ENCODE data around the gene HINT3.
"Not testable (repeated sequence)": the region's sequence is repeated elsewhere in the genome, so short reads cannot be mapped to it uniquely, and the experiment has no call there.

Gene HINT3

DNA sequence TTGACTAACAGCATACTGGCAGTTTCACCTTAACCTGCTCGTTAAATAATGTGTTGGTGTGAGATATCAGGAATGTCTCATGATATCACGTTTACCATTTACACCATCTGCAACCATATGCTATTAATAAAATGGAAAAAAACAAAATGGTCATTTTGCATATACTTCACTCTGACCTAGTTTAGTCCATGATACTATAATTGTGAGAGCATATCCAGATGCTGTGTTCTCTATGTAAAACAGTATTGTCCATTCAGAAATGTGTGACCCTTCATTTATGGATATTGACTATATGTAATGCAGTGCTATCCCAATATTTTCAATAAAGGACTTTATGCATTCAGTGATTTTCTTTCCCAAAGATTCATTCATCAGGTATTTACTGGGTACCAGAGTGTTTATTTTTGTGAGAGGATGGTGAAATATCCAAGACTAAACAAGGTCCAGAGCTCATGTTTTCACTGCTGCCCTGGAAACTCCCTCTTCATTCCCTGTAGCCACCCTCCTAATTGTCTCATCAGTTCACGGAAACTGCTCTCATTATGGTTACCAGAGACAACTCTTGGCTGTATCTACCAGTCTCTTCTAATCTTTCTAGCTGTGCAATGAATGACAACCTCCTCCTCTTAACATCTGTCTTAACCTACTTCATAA is 25.7 kb upstream of the HINT3 start:
- H3K4me1 Mint-ChIP-seq = peaks cover 9% of the 10 kb centered on the region
- no peaks in the 10 kb centered on the region for H3K9me3 Mint-ChIP-seq
- peaks cover 22% of the 10 kb centered on the region for H3K36me3 Mint-ChIP-seq
- H3K27me3 Mint-ChIP-seq = no peaks in the 10 kb centered on the region
- H3K4me3 Mint-ChIP-seq = no peak overlapping the region
- no peak overlapping the region for H3K27ac Mint-ChIP-seq

DNA sequence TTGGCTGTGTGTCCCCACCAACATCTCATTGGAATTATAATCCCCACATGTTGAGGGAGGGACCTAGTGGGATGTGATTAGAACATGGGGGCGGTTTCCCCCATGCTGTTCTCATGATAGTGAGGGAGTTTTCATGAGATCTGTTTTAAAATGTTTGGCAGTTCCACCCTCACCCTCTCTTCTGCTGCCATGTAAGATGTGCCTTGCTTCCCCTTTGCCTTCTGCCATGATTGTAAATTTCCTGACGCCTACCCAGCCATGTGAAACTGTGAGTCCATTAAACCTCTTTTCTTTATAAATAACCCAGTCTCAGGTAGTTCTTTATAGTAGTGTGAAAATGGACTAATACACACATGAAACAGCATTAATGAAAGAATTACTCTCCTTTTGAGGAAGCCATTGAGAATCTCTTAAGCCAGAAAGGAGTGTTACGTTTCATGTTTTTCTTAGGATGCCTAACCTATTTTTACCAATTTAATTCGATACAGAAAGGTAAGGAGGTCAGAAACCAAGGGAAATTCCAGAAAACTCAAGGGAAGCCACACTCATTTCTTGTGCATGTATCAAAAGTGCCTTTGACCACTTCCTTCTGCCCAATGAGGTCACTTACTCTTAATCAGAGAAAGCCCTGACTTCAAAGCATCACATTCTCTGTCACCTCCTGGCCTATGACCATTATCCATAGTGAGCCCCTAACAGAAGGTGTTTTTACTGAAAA is 24.7 kb upstream of the HINT3 start:
- Mint-ChIP-seq H3K4me1 (peaks cover 4% of the 10 kb centered on the region), H3K27ac (no peak overlapping the region), H3K9me3 (no peaks in the 10 kb centered on the region), H3K36me3 (peaks cover 20% of the 10 kb centered on the region), H3K27me3 (no peaks in the 10 kb centered on the region), H3K4me3 (no peak overlapping the region)

GRCh38 chr6:125932451-125932795 is 24.1 kb upstream of the HINT3 start:
- H3K4me1 Mint-ChIP-seq = peaks cover 4% of the 10 kb centered on the region
- no peak overlapping the region for H3K27ac Mint-ChIP-seq
- no peak overlapping the region for H3K4me3 Mint-ChIP-seq
- H3K9me3 Mint-ChIP-seq = no peaks in the 10 kb centered on the region
- peaks cover 20% of the 10 kb centered on the region for H3K36me3 Mint-ChIP-seq
- no peaks in the 10 kb centered on the region for H3K27me3 Mint-ChIP-seq

DNA sequence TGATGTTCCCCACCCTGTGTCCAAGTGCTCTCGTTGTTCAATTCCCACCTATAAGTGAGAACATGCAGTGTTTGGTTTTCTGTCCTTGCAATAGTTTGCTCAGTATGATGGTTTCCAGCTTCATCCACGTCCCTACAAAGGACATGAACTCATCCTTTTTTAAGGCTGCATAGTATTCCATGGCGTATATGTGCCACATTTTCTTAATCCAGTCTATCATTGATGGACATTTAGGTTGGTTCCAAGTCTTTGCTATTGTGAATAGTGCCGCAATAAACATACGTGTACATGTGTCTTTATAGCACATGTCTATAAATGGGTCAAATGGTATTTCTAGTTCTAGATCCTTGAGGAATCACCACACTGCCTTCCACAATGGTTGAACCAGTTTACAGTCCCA is 21.1 kb upstream of the HINT3 start:
- H3K4me3 Mint-ChIP-seq, H3K4me1 Mint-ChIP-seq, H3K27me3 Mint-ChIP-seq, H3K27ac Mint-ChIP-seq, H3K9me3 Mint-ChIP-seq, H3K36me3 Mint-ChIP-seq: not testable (repeated sequence)

DNA sequence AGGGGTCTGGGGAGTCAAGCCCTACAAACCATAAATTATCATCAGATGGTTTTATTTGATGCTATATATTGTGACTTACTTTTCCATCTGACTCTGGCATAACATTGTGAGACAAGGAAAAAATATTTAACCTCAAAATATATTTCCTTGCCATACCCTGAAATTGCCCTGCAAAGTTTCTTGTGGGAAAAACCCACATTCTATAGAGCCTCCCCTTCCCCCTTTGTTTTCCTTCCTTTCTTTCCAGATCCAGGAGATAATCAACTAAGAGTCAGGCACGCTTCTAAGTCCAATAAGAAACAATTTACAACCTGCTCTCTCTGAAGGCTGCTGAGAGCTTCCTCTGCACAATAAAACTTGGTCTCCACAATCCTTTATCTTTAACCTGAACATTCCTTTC is 17.5 kb upstream of the HINT3 start:
- Mint-ChIP-seq H3K27ac (no peak overlapping the region), H3K4me3 (no peak overlapping the region), H3K4me1 (peaks cover 4% of the 10 kb centered on the region)

GRCh38 chr6:125939791-125940190 is 16.8 kb upstream of the HINT3 start:
- Mint-ChIP-seq H3K27me3 (peaks cover 7% of the 10 kb centered on the region), H3K36me3 (no peaks in the 10 kb centered on the region), H3K9me3 (no peaks in the 10 kb centered on the region), H3K27ac (no peak overlapping the region), H3K4me3 (no peak overlapping the region), H3K4me1 (peaks cover 4% of the 10 kb centered on the region)

More for the DNA sequence above, 17.5 kb upstream of the HINT3 start:
- Mint-ChIP-seq H3K27me3 (peaks cover 7% of the 10 kb centered on the region), H3K9me3 (no peaks in the 10 kb centered on the region), H3K36me3 (no peaks in the 10 kb centered on the region)

DNA sequence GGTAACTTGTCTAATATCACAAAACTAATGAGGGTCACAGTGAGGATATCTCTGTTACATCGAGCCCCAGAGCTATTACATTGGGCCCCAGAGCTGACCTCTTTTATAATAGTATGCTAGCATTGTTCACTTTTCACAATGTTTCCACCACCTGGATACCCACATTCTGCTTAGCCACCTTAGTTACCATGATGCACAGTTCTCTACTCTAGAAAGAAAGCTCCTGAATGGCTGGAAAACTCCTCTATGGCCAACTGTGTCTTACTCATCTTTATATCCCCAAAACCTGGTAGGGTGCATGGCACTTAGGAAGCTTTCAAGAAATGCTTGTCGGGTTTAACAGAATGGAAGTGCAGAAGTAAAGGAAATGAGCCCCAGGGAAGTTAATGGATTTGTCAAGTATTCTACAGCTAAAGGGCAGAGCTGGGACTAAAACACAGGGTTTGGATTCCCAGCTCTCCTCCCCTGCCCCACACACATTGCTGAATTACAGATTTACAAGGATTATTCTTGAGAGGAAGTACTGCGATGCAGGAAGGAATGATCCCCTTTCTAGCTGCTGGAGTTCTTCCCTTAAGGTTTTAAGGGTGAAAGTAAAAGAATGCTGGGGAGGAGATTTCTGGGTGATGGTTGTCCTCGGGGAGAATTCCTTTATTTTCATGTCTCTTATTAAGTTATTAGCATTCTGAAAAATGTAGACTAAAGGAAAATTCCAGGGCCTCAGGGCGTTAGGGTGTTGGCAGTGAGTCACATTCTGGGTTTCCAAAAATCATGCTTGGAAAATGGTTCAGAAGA is 16.1 kb upstream of the HINT3 start:
- H3K4me3 Mint-ChIP-seq = no peak overlapping the region
- peaks cover 7% of the 10 kb centered on the region for H3K27me3 Mint-ChIP-seq
- H3K9me3 Mint-ChIP-seq = no peaks in the 10 kb centered on the region
- H3K27ac Mint-ChIP-seq = no peak overlapping the region
- peaks cover 4% of the 10 kb centered on the region for H3K4me1 Mint-ChIP-seq
- no peaks in the 10 kb centered on the region for H3K36me3 Mint-ChIP-seq

GRCh38 chr6:125942672-125943527 is 13.7 kb upstream of the HINT3 start:
- Mint-ChIP-seq H3K36me3 (no peaks in the 10 kb centered on the region), H3K27ac (no peak overlapping the region), H3K27me3 (peaks cover 7% of the 10 kb centered on the region), H3K9me3 (no peaks in the 10 kb centered on the region), H3K4me1 (peaks cover 4% of the 10 kb centered on the region), H3K4me3 (no peak overlapping the region)

GRCh38 chr6:125943528-125944433 is 12.8 kb upstream of the HINT3 start:
- H3K9me3 Mint-ChIP-seq = no peaks in the 10 kb centered on the region
- H3K4me3 Mint-ChIP-seq = no peak overlapping the region
- H3K27me3 Mint-ChIP-seq = peaks cover 7% of the 10 kb centered on the region
- no peaks in the 10 kb centered on the region for H3K36me3 Mint-ChIP-seq
- peaks cover 4% of the 10 kb centered on the region for H3K4me1 Mint-ChIP-seq
- no peak overlapping the region for H3K27ac Mint-ChIP-seq

- Mint-ChIP-seq H3K4me3 (no peak overlapping the region), H3K36me3 (no peaks in the 10 kb centered on the region), H3K9me3 (no peaks in the 10 kb centered on the region), H3K27ac (no peak overlapping the region), H3K27me3 (peaks cover 3% of the 10 kb centered on the region), H3K4me1 (peaks cover 4% of the 10 kb centered on the region)
Measured at GRCh38 chr6:125944434-125944816, 12.1 kb upstream of the HINT3 start.

GRCh38 chr6:125944896-125945295 is 11.7 kb upstream of the HINT3 start:
- H3K4me1 Mint-ChIP-seq = peaks cover 4% of the 10 kb centered on the region
- no peak overlapping the region for H3K4me3 Mint-ChIP-seq
- peaks cover 1% of the 10 kb centered on the region for H3K27me3 Mint-ChIP-seq
- no peaks in the 10 kb centered on the region for H3K36me3 Mint-ChIP-seq
- H3K27ac Mint-ChIP-seq = no peak overlapping the region
- H3K9me3 Mint-ChIP-seq = no peaks in the 10 kb centered on the region

- Mint-ChIP-seq H3K9me3 (no peaks in the 10 kb centered on the region), H3K4me3 (no peak overlapping the region), H3K4me1 (peaks cover 4% of the 10 kb centered on the region), H3K36me3 (no peaks in the 10 kb centered on the region), H3K27ac (no peak overlapping the region), H3K27me3 (peaks cover 2% of the 10 kb centered on the region)
Measured at GRCh38 chr6:125945378-125946141, 11.0 kb upstream of the HINT3 start.

GRCh38 chr6:125947615-125948014 is 9.0 kb upstream of the HINT3 start:
- no peak overlapping the region for H3K27ac Mint-ChIP-seq
- H3K4me1 Mint-ChIP-seq = peaks cover 4% of the 10 kb centered on the region
- H3K9me3 Mint-ChIP-seq = no peaks in the 10 kb centered on the region
- no peaks in the 10 kb centered on the region for H3K36me3 Mint-ChIP-seq
- H3K27me3 Mint-ChIP-seq = peaks cover 2% of the 10 kb centered on the region
- no peak overlapping the region for H3K4me3 Mint-ChIP-seq

GRCh38 chr6:125948455-125948854 is 8.1 kb upstream of the HINT3 start:
- no peak overlapping the region for H3K4me3 Mint-ChIP-seq
- no peaks in the 10 kb centered on the region for H3K36me3 Mint-ChIP-seq
- peaks cover 4% of the 10 kb centered on the region for H3K4me1 Mint-ChIP-seq
- no peak overlapping the region for H3K27ac Mint-ChIP-seq
- H3K9me3 Mint-ChIP-seq = no peaks in the 10 kb centered on the region
- H3K27me3 Mint-ChIP-seq = peaks cover 2% of the 10 kb centered on the region

Data from activated naive CD4-positive, alpha-beta T cell treated with anti-CD3 and anti-CD28 coated beads, Interleukin-2, amount 50 U/mL, for 24 hours (primary cell).